ENCODE measurements around the gene RIN3.

- TF ChIP-seq CTCF (IDR thresholded peaks at IDR 0.05) (no peak), POLR2A (IDR thresholded peaks at IDR 0.05) (no peak)
Observed at GRCh38 chr14:92610849-92611271, 97.3 kb downstream of the RIN3 start.
